Measurements from ENCODE around the gene MEX3D.

DNA sequence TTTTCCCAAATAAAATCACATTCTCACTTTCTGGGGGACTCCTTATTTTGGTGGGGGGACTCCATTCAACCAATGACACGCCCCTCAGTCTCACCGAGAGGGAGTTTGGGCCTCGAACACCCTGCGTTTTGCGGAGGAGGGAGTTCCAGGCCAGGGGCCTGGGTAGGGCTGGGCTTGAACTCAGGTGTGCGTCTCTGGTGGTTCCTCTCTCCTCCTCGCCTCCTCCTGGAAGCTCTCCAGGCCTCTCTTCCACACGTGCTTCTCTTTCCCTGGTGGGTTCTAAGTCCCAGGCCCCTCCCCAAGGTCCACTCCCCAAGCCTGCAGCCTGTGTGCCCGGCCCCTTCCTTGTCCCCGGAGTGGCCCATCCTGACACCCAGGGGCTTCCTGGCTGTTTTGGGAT lies 14.7 kb downstream of the MEX3D start:
- TF ChIP-seq POLR2AphosphoS5 (IDR thresholded peaks at IDR 0.05) (no peak), POLR2A (IDR thresholded peaks at IDR 0.05) (no peak), EP300 (IDR thresholded peaks at IDR 0.05) (no peak)
- TF ChIP-seq, protein P1, sequence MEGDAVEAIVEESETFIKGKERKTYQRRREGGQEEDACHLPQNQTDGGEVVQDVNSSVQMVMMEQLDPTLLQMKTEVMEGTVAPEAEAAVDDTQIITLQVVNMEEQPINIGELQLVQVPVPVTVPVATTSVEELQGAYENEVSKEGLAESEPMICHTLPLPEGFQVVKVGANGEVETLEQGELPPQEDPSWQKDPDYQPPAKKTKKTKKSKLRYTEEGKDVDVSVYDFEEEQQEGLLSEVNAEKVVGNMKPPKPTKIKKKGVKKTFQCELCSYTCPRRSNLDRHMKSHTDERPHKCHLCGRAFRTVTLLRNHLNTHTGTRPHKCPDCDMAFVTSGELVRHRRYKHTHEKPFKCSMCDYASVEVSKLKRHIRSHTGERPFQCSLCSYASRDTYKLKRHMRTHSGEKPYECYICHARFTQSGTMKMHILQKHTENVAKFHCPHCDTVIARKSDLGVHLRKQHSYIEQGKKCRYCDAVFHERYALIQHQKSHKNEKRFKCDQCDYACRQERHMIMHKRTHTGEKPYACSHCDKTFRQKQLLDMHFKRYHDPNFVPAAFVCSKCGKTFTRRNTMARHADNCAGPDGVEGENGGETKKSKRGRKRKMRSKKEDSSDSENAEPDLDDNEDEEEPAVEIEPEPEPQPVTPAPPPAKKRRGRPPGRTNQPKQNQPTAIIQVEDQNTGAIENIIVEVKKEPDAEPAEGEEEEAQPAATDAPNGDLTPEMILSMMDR (IDR thresholded peaks at IDR 0.05), result no peak

All from gastroesophageal sphincter (tissue), 3 donors.